SK-N-SH (cell line): Measurements from ENCODE around the gene GANAB. TPM values are rescaled to one million over a fixed set of nuclear protein-coding genes. Genes with fewer than 3 reads are reported as not detected.

Experiments
- CTCF ChIA-PET: fragments of 300-600, 350-600 bp; formaldehyde crosslinking; extraction: SDS; loops from one replicate; lab custom pipeline; 2021; lab: Yijun Ruan, JAX
- POLR2A ChIA-PET: fragments of 350-600 bp; sonication (Branson Sonifier 250); formaldehyde crosslinking; extraction: SDS; loops from one replicate; lab custom pipeline; 2020; ENCODE audit warnings: antibody characterized with exemption, inconsistent platforms; lab: Yijun Ruan, JAX
- DNase-seq: peaks from one replicate; pipeline ENCODE4 v3.0.0; 2012
- H2AFZ ChIP-seq: fragments of 200-600 bp; sonication (generic); 2 replicates; pipeline ENCODE4 v1.8.1; 2016; ENCODE audit warnings: antibody characterized with exemption, mild to moderate bottlenecking, low read depth
- H3F3A ChIP-seq: fragments of 200-600 bp; sonication (generic); replicated peaks from 2 replicates; pipeline ENCODE3; 2016; ENCODE audit warnings: antibody characterized with exemption, mild to moderate bottlenecking; ENCODE audit not compliant: insufficient read depth
- H3K27ac ChIP-seq, 2 experiments: fragments of 200-500 bp in 1 of 2; fragments of 200-600 bp in 1 of 2; sonication (Bioruptor generic) in 1 of 2; sonication (generic), shearing (Covaris generic) in 1 of 2; 2 replicates each; pipeline versions ENCODE4 v1.5.1 to v1.6.1; 2014 to 2016; ENCODE audit warnings: low read depth in 2 of 2, inconsistent platforms in 1 of 2, low read length in 1 of 2, mild to moderate bottlenecking in 1 of 2, mixed read lengths in 1 of 2
- H3K27me3 ChIP-seq: fragments of 200-600 bp; sonication (generic), shearing (Covaris generic); 2 replicates; pipeline ENCODE4 v1.6.1; 2016; ENCODE audit warnings: mixed run types; ENCODE audit not compliant: insufficient read depth
- H3K36me3 ChIP-seq, 2 experiments: fragments of 200-500 bp in 1 of 2; fragments of 200-600 bp in 1 of 2; sonication (Bioruptor generic) in 1 of 2; sonication (generic) in 1 of 2; replicated peaks in 1 of 2; 2 replicates each; pipeline versions ENCODE3 to v1.5.1; 2014 to 2016; ENCODE audit warnings: low read length in 1 of 2, mild to moderate bottlenecking in 1 of 2; ENCODE audit not compliant: insufficient read depth in 2 of 2, control insufficient read depth in 1 of 2
- H3K4me1 ChIP-seq, 2 experiments: fragments of 200-500 bp in 1 of 2; fragments of 200-600 bp in 1 of 2; sonication (Bioruptor generic) in 1 of 2; sonication (generic), shearing (Covaris generic) in 1 of 2; 2 replicates each; pipeline versions ENCODE4 v1.5.1 to v1.6.1; 2014 to 2016; ENCODE audit warnings: low read depth in 1 of 2, low read length in 1 of 2, mixed run types in 1 of 2; ENCODE audit not compliant: insufficient read depth in 2 of 2, control insufficient read depth in 1 of 2
- H3K4me2 ChIP-seq: fragments of 200-600 bp; sonication (generic), shearing (Covaris generic); 2 replicates; pipeline ENCODE4 v1.6.1; 2017; ENCODE audit warnings: mixed run types
- H3K4me3 ChIP-seq, 2 experiments: fragments of 200-500 bp in 1 of 2; fragments of 200-600 bp in 1 of 2; sonication (Bioruptor generic) in 1 of 2; sonication (generic), shearing (Covaris generic) in 1 of 2; 2 replicates each; pipeline versions ENCODE4 v1.5.1 to v1.8.1; 2014 to 2016; ENCODE audit warnings: low read depth in 2 of 2, inconsistent platforms in 1 of 2, low read length in 1 of 2, mild to moderate bottlenecking in 1 of 2, mixed read lengths in 1 of 2, moderate library complexity in 1 of 2
- H3K79me2 ChIP-seq: fragments of 200-600 bp; sonication (generic); 2 replicates; pipeline ENCODE4 v1.8.1; 2017; ENCODE audit warnings: mild to moderate bottlenecking; ENCODE audit not compliant: insufficient read depth
- H3K9ac ChIP-seq: fragments of 200-600 bp; sonication (generic); 2 replicates; pipeline ENCODE4 v1.6.1; 2017; ENCODE audit warnings: mixed run types
- H3K9me2 ChIP-seq: fragments of 200-600 bp; sonication (generic); 2 replicates; pipeline ENCODE4 v1.6.1; 2017; ENCODE audit warnings: mixed run types
- H3K9me3 ChIP-seq: fragments of 200-600 bp; sonication (generic); 2 replicates; pipeline ENCODE4 v1.6.1; 2017; ENCODE audit warnings: mixed run types, mild to moderate bottlenecking, moderate library complexity
- H4K20me1 ChIP-seq: fragments of 200-600 bp; sonication (generic); 2 replicates; pipeline ENCODE4 v1.6.1; 2017; ENCODE audit warnings: mild to moderate bottlenecking, mixed run types; ENCODE audit not compliant: insufficient read depth
- EZH2phosphoT487 ChIP-seq: fragments of 200-600 bp; sonication (generic); IDR thresholded peaks from 2 replicates; pipeline ENCODE4 v1.6.1; 2017; ENCODE audit warnings: low read depth, mixed run types, mild to moderate bottlenecking, antibody characterized with exemption, moderate library complexity, borderline replicate concordance
- FOSL2 ChIP-seq: IDR thresholded peaks from 2 replicates; pipeline ENCODE4 v1.4.0; 2012; ENCODE audit warnings: low read depth, mild to moderate bottlenecking, moderate library complexity, borderline replicate concordance
- FOXJ3 ChIP-seq: sonication (generic); formaldehyde crosslinking; IDR thresholded peaks from 2 replicates; pipeline ENCODE4 v1.5.1; 2020; ENCODE audit warnings: mild to moderate bottlenecking, missing genetic modification reagents
- FOXM1 ChIP-seq: IDR thresholded peaks from 2 replicates; pipeline ENCODE4 v1.4.0; 2012; ENCODE audit warnings: low read depth, mild to moderate bottlenecking
- GABPA ChIP-seq: IDR thresholded peaks from 2 replicates; pipeline ENCODE4 v1.4.0; 2012; ENCODE audit warnings: low read depth, mild to moderate bottlenecking
- GATA2 ChIP-seq: sonication (generic); formaldehyde crosslinking; IDR thresholded peaks from 2 replicates; pipeline ENCODE4 v1.5.0; 2020; ENCODE audit warnings: mild to moderate bottlenecking, missing genetic modification reagents
- IRF3 ChIP-seq: fragments of 150-350 bp; IDR thresholded peaks from 2 replicates; pipeline ENCODE4 v1.6.1; 2016; ENCODE audit warnings: mild to moderate bottlenecking, low read depth, low read length
- JUND ChIP-seq: IDR thresholded peaks from 2 replicates; pipeline ENCODE4 v1.4.0; 2012
- MEF2A ChIP-seq: IDR thresholded peaks from 2 replicates; pipeline ENCODE4 v1.4.0; 2012; ENCODE audit warnings: low read depth, borderline replicate concordance
- MXI1 ChIP-seq: IDR thresholded peaks from 2 replicates; pipeline ENCODE4 v1.6.1; 2012; ENCODE audit warnings: mild to moderate bottlenecking, low read depth, low read length, improper control_type of control experiment
- NFIC ChIP-seq: IDR thresholded peaks from 2 replicates; pipeline ENCODE4 v1.4.0; 2012; ENCODE audit warnings: borderline replicate concordance
- NRF1 ChIP-seq: IDR thresholded peaks from 2 replicates; pipeline ENCODE4 v1.6.1; 2012; ENCODE audit warnings: low read depth, mild to moderate bottlenecking, low read length
- POLR2AphosphoS5 ChIP-seq: IDR thresholded peaks from 2 replicates; pipeline ENCODE4 v1.6.1; 2012; ENCODE audit warnings: low read depth, low read length
- RAD21 ChIP-seq: IDR thresholded peaks from 2 replicates; pipeline ENCODE4 v1.6.1; 2012; ENCODE audit warnings: mild to moderate bottlenecking, low read length
- RCOR1 ChIP-seq: fragments of 150-350 bp; IDR thresholded peaks from 2 replicates; pipeline ENCODE4 v1.6.1; 2017; ENCODE audit warnings: antibody characterized with exemption, low read length
- RFX5 ChIP-seq: IDR thresholded peaks from 2 replicates; pipeline ENCODE4 v1.6.1; 2012; ENCODE audit warnings: mild to moderate bottlenecking, improper control_type of control experiment, low read length
- SIN3A ChIP-seq: IDR thresholded peaks from 2 replicates; pipeline ENCODE4 v1.6.1; 2012; ENCODE audit warnings: low read depth, mild to moderate bottlenecking, low read length, moderate library complexity, borderline replicate concordance
- SMC3 ChIP-seq: IDR thresholded peaks from 2 replicates; pipeline ENCODE4 v1.6.1; 2012; ENCODE audit warnings: low read depth, low read length, improper control_type of control experiment
- TAF1 ChIP-seq: IDR thresholded peaks from 2 replicates; pipeline ENCODE4 v1.6.1; 2012; ENCODE audit warnings: low read depth, mild to moderate bottlenecking, low read length, moderate library complexity, borderline replicate concordance
- TCF12 ChIP-seq: IDR thresholded peaks from 2 replicates; pipeline ENCODE4 v1.4.0; 2012
- TEAD4 ChIP-seq: IDR thresholded peaks from 2 replicates; pipeline ENCODE4 v1.4.0; 2012; ENCODE audit warnings: mild to moderate bottlenecking, borderline replicate concordance; ENCODE audit not compliant: insufficient read depth
- USF1 ChIP-seq: IDR thresholded peaks from 2 replicates; pipeline ENCODE4 v1.4.0; 2012; ENCODE audit warnings: low read depth, borderline replicate concordance
- YY1 ChIP-seq: IDR thresholded peaks from 2 replicates; pipeline ENCODE4 v1.4.0; 2012; ENCODE audit warnings: low read depth, mild to moderate bottlenecking
- WGBS: methylation state at CpG from one replicate; pipeline ENCODE4 v1.1.6; 2017; ENCODE audit warnings: low lambda C conversion rate; 5-methylcytosine and 5-hydroxymethylcytosine counted together
- polyA plus RNA-seq, 3 experiments: library from polyadenylated mRNA; depleted of rRNA; stranded (reverse); fragments of >200 nt; gene quantifications; 2 replicates each; pipeline ENCODE4 v1.2.3, GENCODE V29; 2012
- TF ChIP-seq, protein P1 (sequence below): IDR thresholded peaks from 2 replicates; pipeline ENCODE4 v1.6.1; 2012; ENCODE audit warnings: mild to moderate bottlenecking, low read depth, low read length, moderate library complexity
- TF ChIP-seq, protein P2 (sequence below): fragments of 150-350 bp; IDR thresholded peaks from 2 replicates; pipeline ENCODE4 v1.6.1; 2017; ENCODE audit warnings: antibody characterized with exemption, low read length, low read depth, borderline replicate concordance
- TF ChIP-seq, protein P3 (sequence below): fragments of 200-600 bp; sonication (generic); IDR thresholded peaks from 2 replicates; pipeline ENCODE4 v1.6.1; 2017; ENCODE audit warnings: antibody characterized with exemption, mild to moderate bottlenecking, moderate library complexity

GANAB gene
- polyA plus RNA-seq, 1 of the 3 experiments (the other 2 are of a cell fraction), result 275 TPM

DNA sequence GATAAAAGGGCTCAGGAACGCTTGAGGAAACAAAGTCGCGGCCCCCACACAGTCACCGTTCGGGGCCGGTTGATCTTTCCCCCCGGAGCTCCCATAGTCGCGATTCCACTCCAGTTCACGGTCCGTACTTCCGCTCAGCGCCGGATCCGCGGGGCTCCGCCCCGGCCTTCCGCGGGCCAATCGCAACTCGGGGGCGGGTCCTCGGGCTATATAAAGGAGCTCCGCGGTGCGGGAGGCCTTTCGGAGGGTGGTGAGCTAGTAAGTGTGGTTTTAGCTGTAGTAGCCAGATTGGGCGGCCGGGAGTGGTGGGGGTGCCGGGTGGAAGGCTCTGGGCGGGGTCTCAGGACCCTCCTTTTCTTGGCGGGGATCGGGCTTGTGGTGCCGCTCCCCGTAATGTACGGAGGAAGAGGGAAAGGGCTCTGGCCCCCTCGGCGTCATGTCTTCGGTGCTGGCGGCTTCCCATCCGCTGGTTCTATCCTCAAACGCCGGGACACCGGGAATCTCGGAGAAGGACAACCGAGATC is 18.7 kb upstream of the GANAB start, which contains the start of the genes C11orf98 and CSKMT:
TSS of gene C11orf98 (minus strand) at position 136 of the 524 bp plus-strand sequence. CDS start at position 95, 41 bp downstream.
TSS of gene CSKMT (plus strand) at position 238 of the 524 bp plus-strand sequence. CDS start 568 bp downstream, outside the sequence.
- peak within 1 kb of the TSS; percentile 66; the same call in 1 of the 2 replicates for H2AFZ ChIP-seq
- H3K9me2 ChIP-seq, result no peaks in the 10 kb centered on the region
- peaks cover 60% of the 10 kb centered on the region for H3K79me2 ChIP-seq
- peak within 1 kb of the TSS; percentile 96 for H3K4me2 ChIP-seq
- CTCF ChIA-PET, result interaction anchor here (0.8 to 1.7 kb wide), 10 partner anchors 12 to 216 kb away, joined by 3 to 7 read pairs (median 4); partner anchors contain the start of genes EML3, GANAB, INTS5 and SLC3A2
- POLR2A ChIA-PET, result interaction anchor here (0.5 to 3.7 kb wide), 41 partner anchors 8 to 270 kb away, joined by 3 to 52 read pairs (median 6); partner anchors contain the start of genes B3GAT3, BSCL2, EEF1G and EML3
- peak within 1 kb of the TSS; percentile 92 for H3K9ac ChIP-seq
- H3K36me3 ChIP-seq, result peaks cover 20 to 41% of the 10 kb centered on the region in 2 experiments
- H3K4me1 ChIP-seq, result peaks cover 16 to 21% of the 10 kb centered on the region in 2 experiments; a peak in 3 of 4 replicates
- H4K20me1 ChIP-seq, result no peaks in the 10 kb centered on the region
- no peaks in the 10 kb centered on the region for H3K9me3 ChIP-seq
- no peaks in the 10 kb centered on the region for H3K27me3 ChIP-seq
- peak; percentile 97 for DNase-seq
- WGBS, result under 1% methylated on average over 38 of the region's 47 CpGs
- peak within 1 kb of the TSS; percentile 78 to 95 for H3K4me3 ChIP-seq
- H3K27ac ChIP-seq, result peak within 1 kb of the TSS; percentile 91 to 92
- peaks cover 34% of the 10 kb centered on the region for H3F3A ChIP-seq
- TF ChIP-seq, protein P1, sequence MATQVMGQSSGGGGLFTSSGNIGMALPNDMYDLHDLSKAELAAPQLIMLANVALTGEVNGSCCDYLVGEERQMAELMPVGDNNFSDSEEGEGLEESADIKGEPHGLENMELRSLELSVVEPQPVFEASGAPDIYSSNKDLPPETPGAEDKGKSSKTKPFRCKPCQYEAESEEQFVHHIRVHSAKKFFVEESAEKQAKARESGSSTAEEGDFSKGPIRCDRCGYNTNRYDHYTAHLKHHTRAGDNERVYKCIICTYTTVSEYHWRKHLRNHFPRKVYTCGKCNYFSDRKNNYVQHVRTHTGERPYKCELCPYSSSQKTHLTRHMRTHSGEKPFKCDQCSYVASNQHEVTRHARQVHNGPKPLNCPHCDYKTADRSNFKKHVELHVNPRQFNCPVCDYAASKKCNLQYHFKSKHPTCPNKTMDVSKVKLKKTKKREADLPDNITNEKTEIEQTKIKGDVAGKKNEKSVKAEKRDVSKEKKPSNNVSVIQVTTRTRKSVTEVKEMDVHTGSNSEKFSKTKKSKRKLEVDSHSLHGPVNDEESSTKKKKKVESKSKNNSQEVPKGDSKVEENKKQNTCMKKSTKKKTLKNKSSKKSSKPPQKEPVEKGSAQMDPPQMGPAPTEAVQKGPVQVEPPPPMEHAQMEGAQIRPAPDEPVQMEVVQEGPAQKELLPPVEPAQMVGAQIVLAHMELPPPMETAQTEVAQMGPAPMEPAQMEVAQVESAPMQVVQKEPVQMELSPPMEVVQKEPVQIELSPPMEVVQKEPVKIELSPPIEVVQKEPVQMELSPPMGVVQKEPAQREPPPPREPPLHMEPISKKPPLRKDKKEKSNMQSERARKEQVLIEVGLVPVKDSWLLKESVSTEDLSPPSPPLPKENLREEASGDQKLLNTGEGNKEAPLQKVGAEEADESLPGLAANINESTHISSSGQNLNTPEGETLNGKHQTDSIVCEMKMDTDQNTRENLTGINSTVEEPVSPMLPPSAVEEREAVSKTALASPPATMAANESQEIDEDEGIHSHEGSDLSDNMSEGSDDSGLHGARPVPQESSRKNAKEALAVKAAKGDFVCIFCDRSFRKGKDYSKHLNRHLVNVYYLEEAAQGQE, result peak; percentile 76
- TF ChIP-seq TCF12 (peak; percentile 13; the same call in 1 of the 2 replicates), MXI1 (no peak; the same call in none of the 2 replicates), FOSL2 (no peak), RCOR1 (no peak), RFX5 (no peak), TEAD4 (no peak), POLR2AphosphoS5 (peak; percentile 100), FOXJ3 (CRISPR knock-in tag) (no peak), NRF1 (no peak), SMC3 (no peak), NFIC (no peak), IRF3 (no peak; the same call in none of the 2 replicates), SIN3A (peak; percentile 93), MEF2A (no peak), USF1 (no peak), GATA2 (CRISPR knock-in tag) (no peak), RAD21 (no peak), YY1 (peak; percentile 73; the same call in 1 of the 2 replicates), FOXM1 (no peak), GABPA (peak; percentile 71), JUND (no peak), EZH2phosphoT487 (no peak), TAF1 (peak; percentile 98)
- TF ChIP-seq, protein P2, sequence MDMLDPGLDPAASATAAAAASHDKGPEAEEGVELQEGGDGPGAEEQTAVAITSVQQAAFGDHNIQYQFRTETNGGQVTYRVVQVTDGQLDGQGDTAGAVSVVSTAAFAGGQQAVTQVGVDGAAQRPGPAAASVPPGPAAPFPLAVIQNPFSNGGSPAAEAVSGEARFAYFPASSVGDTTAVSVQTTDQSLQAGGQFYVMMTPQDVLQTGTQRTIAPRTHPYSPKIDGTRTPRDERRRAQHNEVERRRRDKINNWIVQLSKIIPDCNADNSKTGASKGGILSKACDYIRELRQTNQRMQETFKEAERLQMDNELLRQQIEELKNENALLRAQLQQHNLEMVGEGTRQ, result no peak; the same call in 1 of the 2 replicates
- TF ChIP-seq, protein P3, sequence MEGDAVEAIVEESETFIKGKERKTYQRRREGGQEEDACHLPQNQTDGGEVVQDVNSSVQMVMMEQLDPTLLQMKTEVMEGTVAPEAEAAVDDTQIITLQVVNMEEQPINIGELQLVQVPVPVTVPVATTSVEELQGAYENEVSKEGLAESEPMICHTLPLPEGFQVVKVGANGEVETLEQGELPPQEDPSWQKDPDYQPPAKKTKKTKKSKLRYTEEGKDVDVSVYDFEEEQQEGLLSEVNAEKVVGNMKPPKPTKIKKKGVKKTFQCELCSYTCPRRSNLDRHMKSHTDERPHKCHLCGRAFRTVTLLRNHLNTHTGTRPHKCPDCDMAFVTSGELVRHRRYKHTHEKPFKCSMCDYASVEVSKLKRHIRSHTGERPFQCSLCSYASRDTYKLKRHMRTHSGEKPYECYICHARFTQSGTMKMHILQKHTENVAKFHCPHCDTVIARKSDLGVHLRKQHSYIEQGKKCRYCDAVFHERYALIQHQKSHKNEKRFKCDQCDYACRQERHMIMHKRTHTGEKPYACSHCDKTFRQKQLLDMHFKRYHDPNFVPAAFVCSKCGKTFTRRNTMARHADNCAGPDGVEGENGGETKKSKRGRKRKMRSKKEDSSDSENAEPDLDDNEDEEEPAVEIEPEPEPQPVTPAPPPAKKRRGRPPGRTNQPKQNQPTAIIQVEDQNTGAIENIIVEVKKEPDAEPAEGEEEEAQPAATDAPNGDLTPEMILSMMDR, result no peak
